Large intestine (tissue), 3 donors: ENCODE data around the gene RNASEH2B. TPM values are rescaled to one million over a fixed set of nuclear protein-coding genes. Genes with fewer than 3 reads are reported as not detected.

Experiments
- DNase-seq, 2 donors: peaks; one replicate each; pipeline versions ENCODE4 v3.0.0 to v3.0.0-alpha.2; 2013
- H3K27ac ChIP-seq: one replicate; pipeline ENCODE4 v1.5.1; 2013; ENCODE audit warnings: low read length
- H3K27me3 ChIP-seq: 2 replicates; pipeline ENCODE4 v1.6.1; 2013; ENCODE audit warnings: low read length; ENCODE audit not compliant: control insufficient read depth, insufficient read depth
- H3K36me3 ChIP-seq: 2 replicates; pipeline ENCODE4 v1.6.1; 2013; ENCODE audit warnings: low read length; ENCODE audit not compliant: control insufficient read depth, insufficient read depth
- H3K4me1 ChIP-seq: one replicate; pipeline ENCODE4 v1.6.1; 2013; ENCODE audit warnings: low read length; ENCODE audit not compliant: control insufficient read depth, insufficient read depth
- H3K4me3 ChIP-seq: one replicate; pipeline ENCODE4 v1.5.1; 2013; ENCODE audit warnings: low read length
- H3K9me3 ChIP-seq: one replicate; pipeline ENCODE4 v1.6.1; 2013; ENCODE audit warnings: mild to moderate bottlenecking, low read depth, low read length, moderate library complexity; ENCODE audit not compliant: control insufficient read depth
- WGBS: methylation state at CpG from one replicate; pipeline ENCODE4 v1.1.5; 2013; ENCODE audit warnings: low lambda C conversion rate; ENCODE audit not compliant: insufficient coverage; 5-methylcytosine and 5-hydroxymethylcytosine counted together
- polyA plus RNA-seq: library from polyadenylated mRNA; unstranded; fragments of 120-200 nt; gene quantifications from one replicate; pipeline ENCODE4 v1.2.1, GENCODE V29; 2013

RNASEH2B gene
- polyA plus RNA-seq, 1 donor = 43.7 TPM

GRCh38 chr13:50932091-50932490, 22.5 kb downstream of the RNASEH2B start:
- H3K27ac ChIP-seq = no peak overlapping the region
- H3K9me3 ChIP-seq = no peaks in the 10 kb centered on the region
- H3K36me3 ChIP-seq = peaks cover 22% of the 10 kb centered on the region
- H3K27me3 ChIP-seq = no peaks in the 10 kb centered on the region
- no CpG with 5 or more reads among the region's 6 CpGs for WGBS
- no peak for DNase-seq
- no peaks in the 10 kb centered on the region for H3K4me1 ChIP-seq
- no peak overlapping the region for H3K4me3 ChIP-seq

DNA sequence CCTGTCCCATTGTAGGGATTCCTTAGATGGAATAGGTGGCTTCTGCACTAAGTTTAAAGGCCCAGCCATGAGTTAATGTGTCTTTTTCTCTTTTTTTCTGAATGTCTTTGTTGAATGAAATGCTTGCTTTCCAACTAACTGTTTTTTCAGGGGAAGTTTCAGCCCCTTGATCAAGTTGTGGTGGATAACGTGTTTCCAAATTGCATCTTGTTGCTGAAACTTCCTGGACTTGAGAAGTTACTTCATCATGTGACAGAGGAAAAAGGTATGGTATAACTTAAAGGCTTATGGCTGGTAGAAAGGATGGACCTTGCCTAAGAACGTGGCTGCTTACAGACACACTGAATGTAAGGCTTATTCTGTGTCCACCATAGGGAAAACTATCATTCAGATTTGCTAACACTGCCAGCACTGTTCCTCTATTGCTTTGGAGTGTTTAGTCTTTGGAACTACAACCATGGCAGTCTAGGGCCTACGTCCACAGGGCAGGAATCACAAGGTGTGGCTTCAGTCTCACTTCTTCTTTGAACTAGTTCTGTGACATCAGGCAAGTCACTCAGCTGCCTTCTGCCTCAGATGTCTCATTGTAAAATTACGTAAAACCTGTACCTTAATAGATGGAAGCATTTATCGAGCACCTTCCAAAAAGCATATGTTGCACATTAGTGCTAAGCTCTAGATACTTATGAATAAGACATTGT, 25.3 kb downstream of the RNASEH2B start:
- peaks cover 27% of the 10 kb centered on the region for H3K36me3 ChIP-seq
- H3K27ac ChIP-seq = no peak overlapping the region
- DNase-seq = no peak
- WGBS = no CpG with 5 or more reads among the region's 5 CpGs
- H3K4me1 ChIP-seq = no peaks in the 10 kb centered on the region
- no peaks in the 10 kb centered on the region for H3K27me3 ChIP-seq
- no peak overlapping the region for H3K4me3 ChIP-seq
- H3K9me3 ChIP-seq = peaks cover 4% of the 10 kb centered on the region

DNA sequence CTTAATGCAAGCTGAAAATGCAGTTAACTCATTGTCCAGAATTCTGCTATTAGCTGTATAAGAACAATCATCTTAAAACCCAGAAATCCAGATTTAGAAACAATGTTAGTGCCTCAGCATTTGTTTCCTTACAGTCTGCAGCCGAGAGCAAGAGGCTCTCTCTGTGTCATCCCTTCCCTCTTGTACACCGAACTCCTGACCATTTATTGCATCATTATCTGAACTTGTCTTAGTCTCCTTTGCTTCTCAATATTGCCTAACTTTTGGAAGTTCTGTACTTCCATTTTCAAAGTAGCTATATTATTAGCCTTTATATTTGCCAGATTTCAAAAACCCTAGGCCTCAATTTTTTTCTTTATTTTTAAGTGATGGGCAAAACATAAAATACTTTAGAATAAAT, 27.1 kb downstream of the RNASEH2B start:
- Histone ChIP-seq H3K4me1 (no peaks in the 10 kb centered on the region), H3K9me3 (peaks cover 4% of the 10 kb centered on the region), H3K27me3 (no peaks in the 10 kb centered on the region), H3K4me3 (no peak overlapping the region), H3K27ac (no peak overlapping the region), H3K36me3 (peaks cover 32% of the 10 kb centered on the region)
- DNase-seq = no peak
- WGBS = 100% methylated on average over 1 of the region's 2 CpGs

DNA sequence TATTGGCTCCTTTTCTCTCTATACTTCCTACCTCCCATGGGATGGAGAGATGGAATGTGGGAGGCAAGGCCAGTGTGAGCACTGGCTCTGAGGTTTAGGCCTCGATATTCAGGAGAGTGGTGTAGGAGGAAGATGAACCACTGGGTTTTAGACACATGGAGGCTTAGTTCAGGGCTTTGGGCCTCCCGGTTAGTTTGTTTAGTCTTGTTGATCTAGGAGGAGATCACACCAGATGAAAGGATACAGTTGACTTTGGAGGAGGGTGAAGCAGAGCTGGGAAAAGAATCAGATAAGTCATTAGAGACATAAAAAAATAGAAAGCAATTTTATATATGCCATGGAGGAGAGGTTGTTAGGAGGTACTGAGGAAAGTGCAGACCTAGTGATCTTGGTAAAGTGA, 30.9 kb downstream of the RNASEH2B start:
- no peak overlapping the region for H3K27ac ChIP-seq
- WGBS = 80% methylated on average over 1 of the region's 2 CpGs
- H3K36me3 ChIP-seq = peaks cover 27% of the 10 kb centered on the region

GRCh38 chr13:50941146-50941545, 31.6 kb downstream of the RNASEH2B start:
- Histone ChIP-seq H3K4me1 (no peaks in the 10 kb centered on the region), H3K27ac (no peak overlapping the region), H3K27me3 (no peaks in the 10 kb centered on the region), H3K36me3 (peaks cover 23% of the 10 kb centered on the region), H3K9me3 (peaks cover 4% of the 10 kb centered on the region), H3K4me3 (no peak overlapping the region)
- DNase-seq = no peak
- WGBS = no CpG with 5 or more reads among the region's 2 CpGs

More for the DNA sequence above, 30.9 kb downstream of the RNASEH2B start:
- peaks cover 4% of the 10 kb centered on the region for H3K9me3 ChIP-seq
- no peaks in the 10 kb centered on the region for H3K27me3 ChIP-seq
- H3K4me1 ChIP-seq = no peaks in the 10 kb centered on the region
- no peak overlapping the region for H3K4me3 ChIP-seq
- DNase-seq = no peak

DNA sequence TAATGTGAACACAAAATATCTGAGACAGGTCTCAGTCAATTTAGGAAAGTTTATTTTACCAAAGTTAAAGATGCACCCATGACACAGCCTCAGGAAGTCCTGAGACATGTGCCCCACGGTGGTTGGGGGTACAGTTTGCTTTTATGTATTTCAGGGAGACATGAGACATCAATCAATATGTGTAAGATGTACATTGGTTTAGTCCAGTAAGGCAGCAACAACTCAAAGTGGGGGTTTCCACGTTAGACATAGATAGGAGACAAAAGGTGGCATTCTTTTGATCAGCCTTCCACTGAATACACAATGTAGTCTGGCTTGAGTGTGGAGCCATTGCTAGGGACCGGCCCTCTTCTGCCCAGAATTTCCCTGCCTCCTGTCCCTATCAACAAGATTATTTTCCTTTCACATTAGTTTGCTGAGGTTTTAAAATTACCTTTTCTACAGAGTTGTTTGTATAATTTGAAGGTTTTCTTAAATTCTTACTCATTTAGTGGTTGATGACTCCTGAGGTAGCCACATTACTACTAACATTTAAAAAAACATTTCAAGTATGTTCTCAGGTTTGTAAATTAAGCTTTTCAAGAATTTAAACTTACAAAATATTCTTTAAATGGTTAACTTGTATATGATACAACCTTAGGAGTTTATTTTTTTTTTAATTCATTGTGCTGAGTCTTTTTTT, 33.2 kb downstream of the RNASEH2B start:
- peaks cover 20% of the 10 kb centered on the region for H3K36me3 ChIP-seq
- no peaks in the 10 kb centered on the region for H3K27me3 ChIP-seq
- WGBS = 86% methylated on average over 1 of the region's 3 CpGs
- peaks cover 2% of the 10 kb centered on the region for H3K9me3 ChIP-seq
- no peak for DNase-seq
- no peak overlapping the region for H3K4me3 ChIP-seq
- H3K27ac ChIP-seq = no peak overlapping the region
- no peaks in the 10 kb centered on the region for H3K4me1 ChIP-seq

- Histone ChIP-seq H3K27ac (no peak overlapping the region), H3K27me3 (no peaks in the 10 kb centered on the region), H3K9me3 (no peaks in the 10 kb centered on the region), H3K4me3 (no peak overlapping the region), H3K36me3 (peaks cover 34% of the 10 kb centered on the region), H3K4me1 (no peaks in the 10 kb centered on the region)
- no peak for DNase-seq
- WGBS = no CpG with 5 or more reads among the region's 1 CpG
Observed at GRCh38 chr13:50945669-50946068, 36.1 kb downstream of the RNASEH2B start.

DNA sequence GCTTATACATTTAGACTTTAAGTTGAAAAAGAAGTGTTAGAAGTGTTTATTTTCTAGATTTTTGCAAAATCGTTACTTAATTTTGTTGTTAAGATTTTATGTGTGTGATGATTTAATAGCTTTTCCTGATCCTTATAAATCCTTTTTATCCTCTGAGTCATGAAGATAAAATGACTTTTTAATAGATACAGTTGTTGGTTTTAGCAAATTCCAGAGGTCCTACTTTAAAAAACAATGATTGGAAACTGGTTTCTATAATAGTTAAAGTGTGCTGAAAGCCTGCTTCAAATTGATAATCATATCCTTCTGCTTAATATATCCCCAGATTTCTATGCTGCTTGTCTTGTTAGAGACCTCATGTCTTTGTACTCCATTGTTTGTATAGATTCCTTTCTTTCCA, 39.0 kb downstream of the RNASEH2B start:
- no peaks in the 10 kb centered on the region for H3K9me3 ChIP-seq
- DNase-seq = no peak
- H3K4me3 ChIP-seq = no peak overlapping the region
- no peaks in the 10 kb centered on the region for H3K4me1 ChIP-seq
- WGBS = 100% methylated on average over 1 of the region's 1 CpG
- H3K27ac ChIP-seq = no peak overlapping the region
- H3K27me3 ChIP-seq = no peaks in the 10 kb centered on the region
- peaks cover 26% of the 10 kb centered on the region for H3K36me3 ChIP-seq

GRCh38 chr13:50950849-50951248, 41.3 kb downstream of the RNASEH2B start:
- no peaks in the 10 kb centered on the region for H3K4me1 ChIP-seq
- H3K9me3 ChIP-seq = no peaks in the 10 kb centered on the region
- H3K4me3 ChIP-seq = no peak overlapping the region
- WGBS = 36% methylated on average over 2 of the region's 3 CpGs
- H3K36me3 ChIP-seq = peaks cover 25% of the 10 kb centered on the region
- DNase-seq = no peak
- no peaks in the 10 kb centered on the region for H3K27me3 ChIP-seq
- no peak overlapping the region for H3K27ac ChIP-seq

GRCh38 chr13:50951366-50951765, 41.8 kb downstream of the RNASEH2B start:
- no peaks in the 10 kb centered on the region for H3K4me1 ChIP-seq
- no peaks in the 10 kb centered on the region for H3K27me3 ChIP-seq
- no peak overlapping the region for H3K27ac ChIP-seq
- DNase-seq = no peak
- peaks cover 25% of the 10 kb centered on the region for H3K36me3 ChIP-seq
- no CpG with 5 or more reads among the region's 3 CpGs for WGBS
- H3K9me3 ChIP-seq = no peaks in the 10 kb centered on the region
- no peak overlapping the region for H3K4me3 ChIP-seq

DNA sequence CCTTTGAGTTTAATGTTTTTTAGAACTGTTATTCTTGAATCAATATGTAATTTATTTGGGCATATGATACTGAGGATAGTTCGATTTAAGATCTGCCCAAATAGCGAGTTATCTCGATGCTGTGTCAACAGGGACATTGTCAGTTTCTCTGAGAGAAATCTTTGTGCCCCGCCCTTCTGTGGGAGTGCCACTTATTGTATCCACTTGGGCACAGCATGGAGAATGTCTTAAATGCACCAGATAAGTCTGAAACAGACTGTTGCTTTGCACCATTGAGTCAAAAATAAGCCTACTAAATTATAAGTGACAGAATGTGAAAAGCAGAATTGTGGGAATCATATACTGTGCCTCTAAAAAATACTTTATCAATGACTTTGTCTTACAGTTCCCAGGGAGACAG, 45.6 kb downstream of the RNASEH2B start:
- Histone ChIP-seq H3K4me3 (no peak overlapping the region), H3K4me1 (no peaks in the 10 kb centered on the region)
- DNase-seq = no peak

More for the DNA sequence above, 45.6 kb downstream of the RNASEH2B start:
- Histone ChIP-seq H3K36me3 (peaks cover 10% of the 10 kb centered on the region), H3K27ac (no peak overlapping the region), H3K27me3 (no peaks in the 10 kb centered on the region), H3K9me3 (no peaks in the 10 kb centered on the region)
- WGBS = no CpG with 5 or more reads among the region's 4 CpGs
